Ovary (tissue), 3 donors: ENCODE data around the gene BAIAP2L2.

Experiments used
- CTCF ChIP-seq, 3 donors: fragments of 450-650 bp in 2 of 3; fragments of 200-600 bp in 1 of 3; IDR thresholded peaks; one replicate each; pipeline versions ENCODE4 v1.5.1 to v1.8.0; 2016 to 2022; ENCODE audit warnings: antibody characterized with exemption in 3 of 3, mild to moderate bottlenecking in 1 of 3
- POLR2A ChIP-seq: fragments of 450-650 bp; IDR thresholded peaks from one replicate; pipeline ENCODE4 v1.6.1; 2017; ENCODE audit warnings: antibody characterized with exemption, mild to moderate bottlenecking, moderate library complexity
- donor health status: DM: no; HTN: no; CAD: no.

- TF ChIP-seq CTCF (IDR thresholded peaks at IDR 0.05) (no peak), POLR2A (no peak)
Observed at GRCh38 chr22:38137876-38138687, 27.6 kb upstream of the BAIAP2L2 start.
